Panc1 (cell line): ENCODE measurements around the gene AMOTL1. TPM values are rescaled to one million over a fixed set of nuclear protein-coding genes. Genes with fewer than 3 reads are reported as not detected.
A peak's percentile ranks its signal among the peaks of the same experiment; 100 is the strongest.

Source experiments
- ATAC-seq: fragments of 200-7000 bp; cut with Tn5 transposase; 2 replicates; pipeline ENCODE4 v1.9.1; 2020; ENCODE audit warnings: mild to moderate bottlenecking, moderate library complexity
- BruUV-seq: library from RNA; stranded (reverse); fragments of 400-500 nt; replicated peaks from 2 replicates; lab custom pipeline; 2021; lab: Mats Ljungman, UMichigan
- CTCF ChIA-PET: fragments of 300-600 bp; sonication (Branson Sonifier 250); formaldehyde crosslinking; loops from one replicate; lab custom pipeline; 2022; ENCODE audit warnings: antibody characterized with exemption; lab: Charles Lee
- POLR2A ChIA-PET: fragments of 300-600 bp; sonication (Branson Sonifier 250); formaldehyde crosslinking; loops from one replicate; lab custom pipeline; 2022; ENCODE audit warnings: antibody characterized with exemption; lab: Charles Lee
- DNase-seq: peaks from one replicate; pipeline ENCODE4 v3.0.0-alpha.2; 2010; ENCODE audit warnings: low read depth, low spot score
- H3K27ac ChIP-seq: 2 replicates; pipeline ENCODE4 v1.5.1; 2011; ENCODE audit warnings: mild to moderate bottlenecking, low read length, inconsistent platforms
- H3K27me3 ChIP-seq: fragments of 200-500 bp; sonication (Bioruptor generic); 2 replicates; pipeline ENCODE4 v1.6.0; 2014; ENCODE audit warnings: low read length, inconsistent platforms; ENCODE audit not compliant: control insufficient read depth, insufficient read depth
- H3K36me3 ChIP-seq: fragments of 200-500 bp; sonication (Bioruptor generic); 2 replicates; pipeline ENCODE4 v1.5.1; 2014; ENCODE audit warnings: inconsistent platforms, mild to moderate bottlenecking, low read length, moderate library complexity; ENCODE audit not compliant: control insufficient read depth, insufficient read depth
- H3K4me1 ChIP-seq: 2 replicates; pipeline ENCODE4 v1.5.1; 2011; ENCODE audit warnings: inconsistent platforms, mild to moderate bottlenecking, low read length, moderate library complexity; ENCODE audit not compliant: control insufficient read depth, insufficient read depth
- H3K4me3 ChIP-seq, 2 experiments: 2 replicates each; pipeline ENCODE4 v1.5.1; 2011 to 2012; ENCODE audit warnings: low read depth in 2 of 2, low read length in 2 of 2, mild to moderate bottlenecking in 2 of 2, inconsistent platforms in 1 of 2, moderate library complexity in 1 of 2
- H3K9me3 ChIP-seq: fragments of 200-500 bp; sonication (Bioruptor generic); 2 replicates; pipeline ENCODE4 v1.5.1; 2014; ENCODE audit warnings: low read depth, mild to moderate bottlenecking, inconsistent platforms, low read length, moderate library complexity; ENCODE audit not compliant: control insufficient read depth, insufficient read depth
- CTCF ChIP-seq: fragments of 450-650 bp; IDR thresholded peaks from 2 replicates; pipeline ENCODE4 v1.5.1; 2017; ENCODE audit warnings: mild to moderate bottlenecking
- POLR2AphosphoS5 ChIP-seq: IDR thresholded peaks from 2 replicates; pipeline ENCODE4 v1.6.1; 2012; ENCODE audit warnings: mild to moderate bottlenecking, low read depth, low read length, moderate library complexity
- REST ChIP-seq, 2 experiments: IDR thresholded peaks; 2 replicates each; pipeline ENCODE4 v1.6.1; 2011 to 2012; ENCODE audit warnings: low read depth in 2 of 2, control low read depth in 1 of 2, low read length in 1 of 2, mild to moderate bottlenecking in 1 of 2, moderate library complexity in 1 of 2; ENCODE audit not compliant: insufficient read depth in 1 of 2
- SIN3A ChIP-seq: IDR thresholded peaks from 2 replicates; pipeline ENCODE4 v1.6.1; 2012; ENCODE audit warnings: low read depth, mild to moderate bottlenecking, low read length, moderate library complexity, borderline replicate concordance; ENCODE audit not compliant: insufficient read depth
- TCF7L2 ChIP-seq: IDR thresholded peaks from 2 replicates; pipeline ENCODE4 v1.6.1; 2011; ENCODE audit warnings: mild to moderate bottlenecking, low read depth, low read length, inconsistent platforms
- in situ Hi-C: cut with HindIII; loops from 2 replicates; pipeline ENCODE4 v1.10.0; 2016; ENCODE audit warnings: low sequenced_read_pairs, low pct_unique_long_range_greater_than_20kb
- intact Hi-C: fragments of 100-400 bp; cut with micrococcal nuclease; formaldehyde crosslinking; loops from one replicate; pipeline ENCODE4 v1.10.0; 2022; ENCODE audit not compliant: unreplicated experiment
- total RNA-seq: library from RNA; stranded (reverse); gene quantifications from one replicate; pipeline ENCODE4 v1.2.1, GENCODE V29; 2021; ENCODE audit not compliant: unreplicated experiment

AMOTL1 gene
- total RNA-seq, 1 experiment from 2014 or later = 16.0 TPM

GRCh38 chr11:94787801-94788200 lies 19.6 kb downstream of the AMOTL1 start:
- in situ Hi-C loops (no loop called here), intact Hi-C loops (no loop called here)
- BruUV-seq = no TSS peak
- CTCF ChIA-PET = interaction anchor here (0.9 kb wide), 1 partner anchor 46 kb away, joined by 3 read pairs; no protein-coding TSS in a partner anchor
- TF ChIP-seq SIN3A = no peak
- TF ChIP-seq CTCF = no peak
- TF ChIP-seq REST (IDR thresholded peaks at IDR 0.05; ENCODE audit: insufficient read depth in 1 of 2, low read depth in 2 of 2, low read length in 1 of 2) = no peak
- TF ChIP-seq TCF7L2 = no peak
- no peak for TF ChIP-seq POLR2AphosphoS5
- DNase-seq (no peak), ATAC-seq (no peak)
- Histone ChIP-seq H3K4me3 (no peak overlapping the region), H3K4me1 (peaks cover 27% of the 10 kb centered on the region), H3K36me3 (no peaks in the 10 kb centered on the region), H3K27me3 (no peaks in the 10 kb centered on the region), H3K27ac (peak overlapping the region; percentile 15; the same call in 1 of the 2 replicates), H3K9me3 (no peaks in the 10 kb centered on the region)
- POLR2A ChIA-PET = no interaction called here

- Histone ChIP-seq H3K27me3 (no peaks in the 10 kb centered on the region), H3K36me3 (no peaks in the 10 kb centered on the region), H3K9me3 (no peaks in the 10 kb centered on the region), H3K27ac (no peak overlapping the region; the same call in 1 of the 2 replicates), H3K4me3 (no peak overlapping the region), H3K4me1 (peaks cover 27% of the 10 kb centered on the region)
- in situ Hi-C loops = no loop called here
- intact Hi-C loops = no loop called here
- no peak for DNase-seq
- no TSS peak for BruUV-seq
- POLR2A ChIA-PET = no interaction called here
- ATAC-seq = no peak
- no peak for TF ChIP-seq REST (IDR thresholded peaks at IDR 0.05; ENCODE audit: insufficient read depth in 1 of 2, low read depth in 2 of 2, low read length in 1 of 2)
- TF ChIP-seq POLR2AphosphoS5 = no peak
- no peak for TF ChIP-seq SIN3A
- TF ChIP-seq TCF7L2 = no peak
- TF ChIP-seq CTCF = no peak
- CTCF ChIA-PET = interaction anchor here (0.9 kb wide), 1 partner anchor 47 kb away, joined by 3 read pairs; no protein-coding TSS in a partner anchor
Observed at GRCh38 chr11:94788396-94788795, 20.2 kb downstream of the AMOTL1 start.
